Measurements from ENCODE around the gene THOC1. TPM values are rescaled to one million over a fixed set of nuclear protein-coding genes. Genes with fewer than 3 reads are reported as not detected.
A peak's percentile ranks its signal among the peaks of the same experiment; 100 is the strongest.

THOC1 gene, protein sequence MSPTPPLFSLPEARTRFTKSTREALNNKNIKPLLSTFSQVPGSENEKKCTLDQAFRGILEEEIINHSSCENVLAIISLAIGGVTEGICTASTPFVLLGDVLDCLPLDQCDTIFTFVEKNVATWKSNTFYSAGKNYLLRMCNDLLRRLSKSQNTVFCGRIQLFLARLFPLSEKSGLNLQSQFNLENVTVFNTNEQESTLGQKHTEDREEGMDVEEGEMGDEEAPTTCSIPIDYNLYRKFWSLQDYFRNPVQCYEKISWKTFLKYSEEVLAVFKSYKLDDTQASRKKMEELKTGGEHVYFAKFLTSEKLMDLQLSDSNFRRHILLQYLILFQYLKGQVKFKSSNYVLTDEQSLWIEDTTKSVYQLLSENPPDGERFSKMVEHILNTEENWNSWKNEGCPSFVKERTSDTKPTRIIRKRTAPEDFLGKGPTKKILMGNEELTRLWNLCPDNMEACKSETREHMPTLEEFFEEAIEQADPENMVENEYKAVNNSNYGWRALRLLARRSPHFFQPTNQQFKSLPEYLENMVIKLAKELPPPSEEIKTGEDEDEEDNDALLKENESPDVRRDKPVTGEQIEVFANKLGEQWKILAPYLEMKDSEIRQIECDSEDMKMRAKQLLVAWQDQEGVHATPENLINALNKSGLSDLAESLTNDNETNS
- 10 to 100 TPM; 17.8 to 32.9 TPM for total RNA-seq

DNA sequence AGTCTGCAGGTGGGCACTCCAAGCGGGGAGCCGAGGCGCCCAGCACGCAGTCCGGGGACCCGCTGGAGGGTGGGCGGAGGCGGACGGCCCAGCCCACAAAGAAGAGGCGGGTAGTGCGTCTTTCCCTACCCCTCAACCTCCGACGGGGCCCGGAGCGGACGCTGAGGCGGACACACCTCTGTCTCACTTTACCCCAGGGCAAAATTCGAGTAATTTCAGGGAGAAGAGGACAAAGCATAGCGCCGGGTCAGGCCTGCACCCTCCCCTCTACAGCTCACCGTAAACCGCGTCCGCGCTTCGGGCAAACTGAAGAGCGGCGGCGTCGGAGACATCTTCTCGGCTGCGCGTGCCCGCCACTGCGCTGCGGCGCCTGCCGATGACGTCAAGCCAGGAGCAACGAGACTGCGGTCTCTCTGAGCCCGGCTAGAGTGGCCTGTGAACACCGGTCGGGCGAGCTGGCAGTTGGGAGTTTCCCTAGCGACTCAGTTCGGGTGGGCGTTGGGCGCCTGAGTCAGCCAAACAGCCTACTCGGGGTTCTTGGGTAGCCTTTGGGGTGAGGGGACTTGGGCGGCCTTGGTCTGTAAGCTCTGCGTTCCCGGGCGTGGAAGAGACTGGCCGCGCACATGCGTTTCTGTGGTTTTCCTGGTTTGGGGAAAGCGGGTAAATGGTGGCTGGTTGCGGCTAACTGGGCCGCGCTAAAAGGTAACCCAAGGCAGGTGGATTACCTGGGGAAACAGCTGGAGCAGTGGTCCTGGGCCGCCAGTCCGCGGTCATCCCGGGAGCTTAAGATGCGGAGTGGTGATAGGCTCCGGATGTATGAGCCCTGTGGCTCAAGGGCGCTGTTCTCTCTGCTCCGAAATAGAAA lies at the start of gene THOC1:
Gene THOC1 (minus strand): TSS at position 360 of the 865 bp plus-strand sequence. CDS start 28 bp downstream, at position 332.
- intact Hi-C loops (cut with DNase I), result no loop called here

DNA sequence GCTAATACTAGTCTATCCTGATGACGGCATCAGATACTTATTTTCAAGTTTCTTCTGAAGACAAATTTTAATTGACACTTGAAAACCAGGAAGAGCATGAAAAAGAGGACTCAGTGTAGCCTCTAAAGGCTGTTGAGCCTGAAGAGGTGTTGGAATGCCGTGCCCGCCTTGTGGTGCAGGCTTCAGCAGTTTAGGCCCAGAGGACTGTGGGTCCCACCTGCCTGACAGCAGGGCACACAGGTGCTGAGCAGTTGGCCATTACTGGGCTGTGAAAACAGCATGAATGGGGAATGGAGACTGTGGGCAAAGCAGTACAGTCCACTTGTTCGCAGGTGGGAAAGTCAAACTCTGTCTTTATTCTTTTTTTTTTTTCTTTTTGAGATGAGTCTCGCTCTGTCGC lies 49.8 kb upstream of the THOC1 start:
- H3K4me1 ChIP-seq, result no peaks in the 10 kb centered on the region
- H3K9ac ChIP-seq (ENCODE audit: low read depth in 2 of 2, low read length in 2 of 2), result no peak overlapping the region
- TF ChIP-seq, protein P1, sequence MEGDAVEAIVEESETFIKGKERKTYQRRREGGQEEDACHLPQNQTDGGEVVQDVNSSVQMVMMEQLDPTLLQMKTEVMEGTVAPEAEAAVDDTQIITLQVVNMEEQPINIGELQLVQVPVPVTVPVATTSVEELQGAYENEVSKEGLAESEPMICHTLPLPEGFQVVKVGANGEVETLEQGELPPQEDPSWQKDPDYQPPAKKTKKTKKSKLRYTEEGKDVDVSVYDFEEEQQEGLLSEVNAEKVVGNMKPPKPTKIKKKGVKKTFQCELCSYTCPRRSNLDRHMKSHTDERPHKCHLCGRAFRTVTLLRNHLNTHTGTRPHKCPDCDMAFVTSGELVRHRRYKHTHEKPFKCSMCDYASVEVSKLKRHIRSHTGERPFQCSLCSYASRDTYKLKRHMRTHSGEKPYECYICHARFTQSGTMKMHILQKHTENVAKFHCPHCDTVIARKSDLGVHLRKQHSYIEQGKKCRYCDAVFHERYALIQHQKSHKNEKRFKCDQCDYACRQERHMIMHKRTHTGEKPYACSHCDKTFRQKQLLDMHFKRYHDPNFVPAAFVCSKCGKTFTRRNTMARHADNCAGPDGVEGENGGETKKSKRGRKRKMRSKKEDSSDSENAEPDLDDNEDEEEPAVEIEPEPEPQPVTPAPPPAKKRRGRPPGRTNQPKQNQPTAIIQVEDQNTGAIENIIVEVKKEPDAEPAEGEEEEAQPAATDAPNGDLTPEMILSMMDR (IDR thresholded peaks at IDR 0.05), result no peak
- no peak overlapping the region for H3K4me3 ChIP-seq
- DNase-seq, result no peak
- intact Hi-C loops (cut with DNase I), result no loop called here
- no peaks in the 10 kb centered on the region for H3K27me3 ChIP-seq
- no peak overlapping the region for H3K27ac ChIP-seq
- no peaks in the 10 kb centered on the region for H3K9me3 ChIP-seq
- no peaks in the 10 kb centered on the region for H3K36me3 ChIP-seq

More for the DNA sequence above, at the start of gene THOC1:
- no peaks in the 10 kb centered on the region for H3K9me3 ChIP-seq
- H3K27ac ChIP-seq, result peak within 1 kb of the TSS; percentile 77
- peak within 1 kb of the TSS; percentile 90 for H3K4me3 ChIP-seq
- DNase-seq, result peak; percentile 96
- peak within 1 kb of the TSS; percentile 84 to 93 for H3K9ac ChIP-seq (ENCODE audit: low read depth in 2 of 2, low read length in 2 of 2)
- H3K4me1 ChIP-seq, result no peaks in the 10 kb centered on the region
- H3K36me3 ChIP-seq, result no peaks in the 10 kb centered on the region
- TF ChIP-seq, protein P1 (IDR thresholded peaks at IDR 0.05), result no peak
- no peaks in the 10 kb centered on the region for H3K27me3 ChIP-seq

DNA sequence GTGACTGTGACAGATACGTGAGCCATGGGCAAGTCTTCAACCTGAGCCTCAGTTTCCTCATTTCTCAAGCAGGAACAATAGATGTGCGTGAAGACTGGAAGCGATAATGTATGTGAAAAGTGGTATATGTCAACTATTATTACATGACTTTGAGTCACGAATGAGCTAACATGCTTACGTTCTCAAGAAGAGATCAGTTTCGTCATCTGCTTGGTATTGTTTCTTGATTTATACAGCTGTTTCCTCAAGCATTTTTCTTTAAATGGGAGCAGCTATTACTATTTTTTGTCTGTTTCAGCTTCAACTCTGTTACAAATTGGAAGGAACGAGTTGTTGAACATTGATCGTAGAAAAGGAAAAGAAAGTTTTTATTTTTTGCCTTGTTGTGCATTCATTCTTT lies 48.5 kb upstream of the THOC1 start:
- Histone ChIP-seq H3K9ac (ENCODE audit: low read depth in 2 of 2, low read length in 2 of 2) (no peak overlapping the region), H3K4me3 (no peak overlapping the region), H3K4me1 (no peaks in the 10 kb centered on the region), H3K9me3 (no peaks in the 10 kb centered on the region), H3K36me3 (no peaks in the 10 kb centered on the region), H3K27me3 (no peaks in the 10 kb centered on the region), H3K27ac (no peak overlapping the region)
- intact Hi-C loops (cut with DNase I), result no loop called here
- TF ChIP-seq, protein P1 (IDR thresholded peaks at IDR 0.05), result no peak
- DNase-seq, result no peak

DNA sequence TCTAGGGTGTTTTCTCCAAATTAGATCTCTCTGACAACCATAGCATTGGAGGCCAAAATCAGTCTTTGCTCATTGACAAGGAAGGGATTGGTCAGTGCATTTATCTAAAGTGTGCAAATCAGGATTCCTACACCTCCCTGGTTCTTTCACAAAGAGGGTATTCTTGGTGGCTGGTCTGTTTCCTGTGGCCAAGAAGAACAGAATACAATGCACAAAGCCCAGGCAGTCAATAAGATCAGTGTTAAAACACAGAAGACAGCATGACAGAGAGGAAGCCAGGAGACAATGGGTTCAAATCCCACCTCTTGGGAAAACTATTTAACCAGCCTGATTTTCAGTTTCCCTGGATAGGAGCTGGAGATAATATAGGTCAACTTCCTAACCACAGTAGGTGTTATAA lies 46.1 kb upstream of the THOC1 start:
- TF ChIP-seq, protein P1 (IDR thresholded peaks at IDR 0.05), result no peak
- H3K4me1 ChIP-seq, result no peaks in the 10 kb centered on the region
- H3K9me3 ChIP-seq, result no peaks in the 10 kb centered on the region
- no peak overlapping the region for H3K27ac ChIP-seq
- no peak overlapping the region for H3K4me3 ChIP-seq
- no peaks in the 10 kb centered on the region for H3K27me3 ChIP-seq
- no peak overlapping the region for H3K9ac ChIP-seq (ENCODE audit: low read depth in 2 of 2, low read length in 2 of 2)
- DNase-seq, result no peak
- intact Hi-C loops (cut with DNase I), result no loop called here
- no peaks in the 10 kb centered on the region for H3K36me3 ChIP-seq

DNA sequence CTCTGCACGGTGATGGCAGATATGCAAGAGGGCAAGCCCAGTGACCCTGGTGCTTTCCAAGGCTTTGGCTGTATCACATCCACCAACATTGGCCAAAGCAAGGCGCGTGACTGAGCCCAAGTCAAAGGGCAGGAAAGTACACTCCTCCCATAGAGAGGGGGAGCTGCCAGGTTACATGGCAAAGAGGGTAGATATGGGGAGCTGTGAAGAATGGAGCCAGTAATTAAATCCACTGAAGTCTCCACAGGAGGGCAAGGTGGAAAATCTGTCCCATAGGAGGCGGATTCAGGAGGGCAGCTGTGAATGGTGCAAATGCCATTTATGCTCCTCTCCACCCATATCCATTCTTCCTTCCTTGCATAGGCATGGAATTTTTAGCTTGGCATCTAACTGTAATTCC lies 44.6 kb upstream of the THOC1 start:
- no peak for DNase-seq
- no peak overlapping the region for H3K4me3 ChIP-seq
- TF ChIP-seq, protein P1 (IDR thresholded peaks at IDR 0.05), result no peak
- no peaks in the 10 kb centered on the region for H3K4me1 ChIP-seq
- no peak overlapping the region for H3K27ac ChIP-seq
- H3K9me3 ChIP-seq, result no peaks in the 10 kb centered on the region
- intact Hi-C loops (cut with DNase I), result no loop called here
- H3K36me3 ChIP-seq, result no peaks in the 10 kb centered on the region
- H3K27me3 ChIP-seq, result no peaks in the 10 kb centered on the region
- no peak overlapping the region for H3K9ac ChIP-seq (ENCODE audit: low read depth in 2 of 2, low read length in 2 of 2)
